ENCODE results near the gene DCTN2. TPM values are rescaled to one million over a fixed set of nuclear protein-coding genes. Genes with fewer than 3 reads are reported as not detected.

Gene DCTN2
- polyA plus RNA-seq, 1 donor from 2014 or later: 369 TPM

- no peaks in the 10 kb centered on the region for H3K9me3 ChIP-seq (ENCODE audit: low read length)
- H4K20me1 ChIP-seq (ENCODE audit: insufficient read depth): no peaks in the 10 kb centered on the region
- H3K36me3 ChIP-seq (ENCODE audit: insufficient read depth, low read length): peaks cover 9% of the 10 kb centered on the region
- no peak overlapping the region for H3K9ac ChIP-seq (ENCODE audit: low read length)
- H3K4me2 ChIP-seq (ENCODE audit: low read length): no peak overlapping the region
- H3K27me3 ChIP-seq (ENCODE audit: insufficient read depth, low read depth, low read length): no peaks in the 10 kb centered on the region
- TF ChIP-seq MXI1 (conservative IDR thresholded peaks at IDR 0.05; ENCODE audit: poor library complexity, severe bottlenecking) (no peak), SMC3 (conservative IDR thresholded peaks at IDR 0.05; ENCODE audit: poor library complexity) (no peak), EP300 (conservative IDR thresholded peaks at IDR 0.05; ENCODE audit: poor library complexity, severe bottlenecking) (no peak), EZH2 (IDR thresholded peaks at IDR 0.05; ENCODE audit: borderline replicate concordance, insufficient read depth, low read length, poor library complexity, severe bottlenecking) (no peak), TAF1 (IDR thresholded peaks at IDR 0.05; ENCODE audit: low read depth) (no peak), POLR2AphosphoS5 (IDR thresholded peaks at IDR 0.05) (no peak), RAD21 (conservative IDR thresholded peaks at IDR 0.05) (no peak)
- TF ChIP-seq, protein P1, sequence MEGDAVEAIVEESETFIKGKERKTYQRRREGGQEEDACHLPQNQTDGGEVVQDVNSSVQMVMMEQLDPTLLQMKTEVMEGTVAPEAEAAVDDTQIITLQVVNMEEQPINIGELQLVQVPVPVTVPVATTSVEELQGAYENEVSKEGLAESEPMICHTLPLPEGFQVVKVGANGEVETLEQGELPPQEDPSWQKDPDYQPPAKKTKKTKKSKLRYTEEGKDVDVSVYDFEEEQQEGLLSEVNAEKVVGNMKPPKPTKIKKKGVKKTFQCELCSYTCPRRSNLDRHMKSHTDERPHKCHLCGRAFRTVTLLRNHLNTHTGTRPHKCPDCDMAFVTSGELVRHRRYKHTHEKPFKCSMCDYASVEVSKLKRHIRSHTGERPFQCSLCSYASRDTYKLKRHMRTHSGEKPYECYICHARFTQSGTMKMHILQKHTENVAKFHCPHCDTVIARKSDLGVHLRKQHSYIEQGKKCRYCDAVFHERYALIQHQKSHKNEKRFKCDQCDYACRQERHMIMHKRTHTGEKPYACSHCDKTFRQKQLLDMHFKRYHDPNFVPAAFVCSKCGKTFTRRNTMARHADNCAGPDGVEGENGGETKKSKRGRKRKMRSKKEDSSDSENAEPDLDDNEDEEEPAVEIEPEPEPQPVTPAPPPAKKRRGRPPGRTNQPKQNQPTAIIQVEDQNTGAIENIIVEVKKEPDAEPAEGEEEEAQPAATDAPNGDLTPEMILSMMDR (IDR thresholded peaks at IDR 0.05; ENCODE audit: poor library complexity, severe bottlenecking): no peak
- TF ChIP-seq, protein P2, sequence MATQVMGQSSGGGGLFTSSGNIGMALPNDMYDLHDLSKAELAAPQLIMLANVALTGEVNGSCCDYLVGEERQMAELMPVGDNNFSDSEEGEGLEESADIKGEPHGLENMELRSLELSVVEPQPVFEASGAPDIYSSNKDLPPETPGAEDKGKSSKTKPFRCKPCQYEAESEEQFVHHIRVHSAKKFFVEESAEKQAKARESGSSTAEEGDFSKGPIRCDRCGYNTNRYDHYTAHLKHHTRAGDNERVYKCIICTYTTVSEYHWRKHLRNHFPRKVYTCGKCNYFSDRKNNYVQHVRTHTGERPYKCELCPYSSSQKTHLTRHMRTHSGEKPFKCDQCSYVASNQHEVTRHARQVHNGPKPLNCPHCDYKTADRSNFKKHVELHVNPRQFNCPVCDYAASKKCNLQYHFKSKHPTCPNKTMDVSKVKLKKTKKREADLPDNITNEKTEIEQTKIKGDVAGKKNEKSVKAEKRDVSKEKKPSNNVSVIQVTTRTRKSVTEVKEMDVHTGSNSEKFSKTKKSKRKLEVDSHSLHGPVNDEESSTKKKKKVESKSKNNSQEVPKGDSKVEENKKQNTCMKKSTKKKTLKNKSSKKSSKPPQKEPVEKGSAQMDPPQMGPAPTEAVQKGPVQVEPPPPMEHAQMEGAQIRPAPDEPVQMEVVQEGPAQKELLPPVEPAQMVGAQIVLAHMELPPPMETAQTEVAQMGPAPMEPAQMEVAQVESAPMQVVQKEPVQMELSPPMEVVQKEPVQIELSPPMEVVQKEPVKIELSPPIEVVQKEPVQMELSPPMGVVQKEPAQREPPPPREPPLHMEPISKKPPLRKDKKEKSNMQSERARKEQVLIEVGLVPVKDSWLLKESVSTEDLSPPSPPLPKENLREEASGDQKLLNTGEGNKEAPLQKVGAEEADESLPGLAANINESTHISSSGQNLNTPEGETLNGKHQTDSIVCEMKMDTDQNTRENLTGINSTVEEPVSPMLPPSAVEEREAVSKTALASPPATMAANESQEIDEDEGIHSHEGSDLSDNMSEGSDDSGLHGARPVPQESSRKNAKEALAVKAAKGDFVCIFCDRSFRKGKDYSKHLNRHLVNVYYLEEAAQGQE (IDR thresholded peaks at IDR 0.05; ENCODE audit: borderline replicate concordance): no peak
- H3K79me2 ChIP-seq (replicated peaks; ENCODE audit: insufficient read depth, low read length): no peaks in the 10 kb centered on the region
- H3K27ac ChIP-seq (ENCODE audit: low read length): no peak overlapping the region
- no peak overlapping the region for H3K4me3 ChIP-seq (ENCODE audit: low read length)
- no peaks in the 10 kb centered on the region for H3K9me2 ChIP-seq (ENCODE audit: insufficient read depth, low read length)
- H2AFZ ChIP-seq (ENCODE audit: low read depth, low read length): no peak overlapping the region
- no peaks in the 10 kb centered on the region for H3F3A ChIP-seq (ENCODE audit: insufficient read depth, low read length, poor library complexity, severe bottlenecking)
Observed at GRCh38 chr12:57584050-57584449, 37.1 kb upstream of the DCTN2 start.

- Histone ChIP-seq H3K27ac (ENCODE audit: low read length) (no peak overlapping the region), H3F3A (ENCODE audit: insufficient read depth, low read length, poor library complexity, severe bottlenecking) (no peaks in the 10 kb centered on the region), H3K4me3 (ENCODE audit: low read length) (no peak overlapping the region), H3K36me3 (ENCODE audit: insufficient read depth, low read length) (peaks cover 14% of the 10 kb centered on the region), H3K27me3 (ENCODE audit: insufficient read depth, low read depth, low read length) (no peaks in the 10 kb centered on the region), H2AFZ (ENCODE audit: low read depth, low read length) (no peak overlapping the region), H3K9me3 (ENCODE audit: low read length) (no peaks in the 10 kb centered on the region), H4K20me1 (ENCODE audit: insufficient read depth) (no peaks in the 10 kb centered on the region), H3K79me2 (replicated peaks; ENCODE audit: insufficient read depth, low read length) (no peaks in the 10 kb centered on the region), H3K4me2 (ENCODE audit: low read length) (no peak overlapping the region), H3K9ac (ENCODE audit: low read length) (no peak overlapping the region), H3K9me2 (ENCODE audit: insufficient read depth, low read length) (no peaks in the 10 kb centered on the region)
- TF ChIP-seq EZH2 (IDR thresholded peaks at IDR 0.05; ENCODE audit: borderline replicate concordance, insufficient read depth, low read length, poor library complexity, severe bottlenecking): no peak
- peak; percentile 81 for TF ChIP-seq SMC3 (conservative IDR thresholded peaks at IDR 0.05; ENCODE audit: poor library complexity)
- TF ChIP-seq, protein P1 (IDR thresholded peaks at IDR 0.05; ENCODE audit: poor library complexity, severe bottlenecking): peak; percentile 95
- TF ChIP-seq, protein P2 (IDR thresholded peaks at IDR 0.05; ENCODE audit: borderline replicate concordance): no peak
- TF ChIP-seq MXI1 (conservative IDR thresholded peaks at IDR 0.05; ENCODE audit: poor library complexity, severe bottlenecking): peak; percentile 14
- peak; percentile 84 for TF ChIP-seq RAD21 (conservative IDR thresholded peaks at IDR 0.05)
- no peak for TF ChIP-seq EP300 (conservative IDR thresholded peaks at IDR 0.05; ENCODE audit: poor library complexity, severe bottlenecking)
Observed at GRCh38 chr12:57583008-57583831, 36.2 kb upstream of the DCTN2 start.

Data from neural cell (in vitro differentiated cells).